ENCODE measurements around the gene COMP.
"Not testable (repeated sequence)": the region's sequence is repeated elsewhere in the genome, so short reads cannot be mapped to it uniquely, and the experiment has no call there.

Gene COMP

DNA sequence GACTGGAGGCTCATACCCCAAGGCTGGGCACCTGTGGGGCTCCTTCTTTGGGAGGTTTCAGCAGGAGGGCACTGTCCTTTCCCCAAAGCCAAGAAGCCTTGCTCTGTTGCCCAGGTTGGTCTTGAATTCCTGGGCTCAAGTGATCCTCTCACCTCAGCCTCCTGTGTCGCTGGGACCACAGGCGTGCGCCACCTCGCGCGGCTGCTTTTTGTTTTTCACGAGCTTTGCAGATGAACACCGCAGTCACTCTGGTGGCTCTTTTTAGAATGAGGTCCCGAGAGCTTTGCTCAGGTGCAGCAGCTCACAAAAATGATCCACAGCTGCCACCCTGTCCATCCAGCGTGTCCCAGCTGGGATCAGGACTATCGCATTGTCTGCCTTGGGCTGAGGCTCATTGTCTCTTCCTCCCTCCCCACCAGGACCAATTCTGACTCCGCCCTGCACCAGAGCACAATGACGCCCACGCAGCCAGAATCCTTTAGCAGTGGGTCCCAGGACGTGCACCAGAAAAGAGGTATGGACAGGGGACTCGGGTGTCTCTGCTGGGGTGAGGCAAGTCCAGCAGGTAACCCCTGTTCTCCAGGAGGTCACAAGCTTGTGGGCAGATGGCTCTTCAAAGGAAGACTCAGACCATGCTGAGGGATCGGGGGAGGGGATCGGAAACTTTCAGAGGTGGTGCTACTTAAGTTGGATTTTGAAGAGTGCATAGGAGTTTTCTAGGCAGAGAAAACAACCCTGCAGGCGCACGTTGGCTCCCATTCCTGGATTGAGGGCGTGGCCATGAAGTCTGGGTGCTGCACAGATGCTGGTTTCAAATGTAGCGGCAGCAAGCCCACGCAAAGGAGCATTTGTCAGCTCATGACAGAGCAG, 41.5 kb downstream of the COMP start:
- DNase-seq (ENCODE audit: low read depth in 1 of 2, low spot score in 1 of 2): no peak

DNA sequence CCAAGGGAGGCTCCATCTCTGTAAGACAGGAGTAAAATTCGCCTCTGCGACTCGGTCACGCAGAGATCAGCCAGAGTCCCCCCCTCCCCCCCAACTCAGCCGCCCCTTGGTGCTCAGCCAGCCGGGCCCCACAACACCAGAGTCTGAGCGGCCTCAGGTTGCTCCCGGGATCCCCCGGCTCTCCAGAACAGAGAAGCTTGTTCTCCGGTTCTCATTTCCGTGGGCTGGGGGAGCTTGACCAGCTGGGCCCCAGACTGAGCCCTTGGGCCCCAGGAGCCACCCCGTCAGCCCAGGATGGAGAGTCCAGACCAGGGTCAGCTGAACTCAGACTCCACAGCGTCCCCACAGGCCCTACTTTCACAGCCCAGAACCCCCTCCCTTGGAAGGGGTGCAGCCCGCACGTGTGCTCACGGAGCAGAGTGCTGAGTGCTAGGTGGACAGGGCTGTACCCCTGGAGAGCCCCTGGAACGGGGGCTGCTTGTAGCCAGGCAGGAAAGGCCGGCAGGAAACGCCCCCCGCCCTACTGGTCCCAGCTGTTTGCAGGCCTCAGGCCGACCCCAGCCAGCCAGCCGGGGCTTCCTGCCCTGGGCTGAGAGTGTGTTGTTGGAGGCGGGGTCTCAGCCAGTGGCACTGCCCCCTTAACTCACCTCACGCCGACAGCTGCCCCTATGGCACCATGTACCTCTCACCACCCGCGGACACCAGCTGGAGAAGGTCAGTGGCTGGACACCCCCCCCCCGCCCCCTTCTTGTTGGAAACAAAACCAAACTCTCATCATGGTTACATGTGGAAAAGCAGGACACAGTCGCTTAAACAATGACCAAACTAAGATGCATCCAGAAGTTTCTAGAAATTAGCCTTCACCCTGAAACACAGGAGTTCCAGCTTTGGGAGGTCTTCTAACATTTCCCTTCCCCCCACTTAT, 44.4 kb downstream of the COMP start:
- DNase-seq (ENCODE audit: low read depth in 1 of 2, low spot score in 1 of 2): no peak

DNA sequence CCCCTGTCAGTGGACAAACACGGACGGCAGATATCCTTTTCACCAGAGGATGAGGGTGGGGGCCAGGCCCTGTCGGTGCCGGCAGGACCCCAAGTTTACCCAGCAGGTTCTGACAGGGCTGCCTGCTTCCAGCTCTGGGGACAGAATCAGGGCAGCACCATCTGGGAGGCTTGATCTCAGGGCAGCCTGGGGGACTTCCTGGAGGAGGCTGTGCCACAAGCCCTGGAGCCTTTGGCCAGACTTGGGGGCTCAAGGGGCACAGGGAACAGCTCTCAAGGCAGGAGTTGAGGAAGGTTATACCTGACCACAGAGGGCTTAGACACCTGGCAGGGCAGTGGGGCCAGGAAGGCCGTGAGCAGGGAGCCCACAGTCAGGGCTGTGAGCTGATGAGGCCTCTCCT, 45.2 kb downstream of the COMP start:
- no peak for DNase-seq (ENCODE audit: low read depth in 1 of 2, low spot score in 1 of 2)

DNA sequence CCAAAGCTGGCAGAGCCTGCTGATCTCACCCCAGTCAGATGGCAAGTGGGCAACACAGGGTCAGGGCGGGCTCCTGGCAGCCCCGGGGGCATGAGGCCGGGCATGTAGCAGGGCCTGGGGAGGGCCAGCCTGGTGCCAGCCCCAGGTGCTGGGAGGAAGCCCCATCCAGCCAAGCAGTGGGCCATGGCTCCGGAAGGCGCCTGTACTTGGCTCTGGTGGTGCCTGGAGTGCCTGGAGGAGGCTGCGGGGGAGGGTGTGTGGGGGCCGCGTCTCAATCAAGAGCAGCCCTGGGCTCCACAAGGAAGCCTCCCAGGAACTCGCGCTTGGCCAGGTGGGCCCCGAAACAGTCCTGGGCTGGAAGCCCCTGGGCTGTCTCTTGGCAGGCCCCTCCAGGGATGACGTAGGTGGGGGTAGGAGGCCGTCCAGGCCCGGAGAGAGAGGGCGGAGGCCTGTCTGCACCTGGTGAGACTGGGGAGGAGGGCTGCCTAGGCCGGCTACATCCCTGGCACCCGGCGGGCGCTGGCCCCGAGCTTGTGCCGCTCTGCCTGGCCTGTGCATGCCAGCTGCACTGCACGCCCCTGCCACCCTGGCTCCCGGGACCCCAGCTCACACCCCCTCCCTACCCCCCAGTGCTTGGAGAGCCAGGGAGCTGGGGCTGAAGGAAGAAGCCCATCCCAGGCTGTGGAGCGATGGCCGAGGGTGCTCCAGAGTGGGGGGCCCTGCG, 45.9 kb downstream of the COMP start:
- DNase-seq (ENCODE audit: low read depth in 1 of 2, low spot score in 1 of 2): no peak

DNA sequence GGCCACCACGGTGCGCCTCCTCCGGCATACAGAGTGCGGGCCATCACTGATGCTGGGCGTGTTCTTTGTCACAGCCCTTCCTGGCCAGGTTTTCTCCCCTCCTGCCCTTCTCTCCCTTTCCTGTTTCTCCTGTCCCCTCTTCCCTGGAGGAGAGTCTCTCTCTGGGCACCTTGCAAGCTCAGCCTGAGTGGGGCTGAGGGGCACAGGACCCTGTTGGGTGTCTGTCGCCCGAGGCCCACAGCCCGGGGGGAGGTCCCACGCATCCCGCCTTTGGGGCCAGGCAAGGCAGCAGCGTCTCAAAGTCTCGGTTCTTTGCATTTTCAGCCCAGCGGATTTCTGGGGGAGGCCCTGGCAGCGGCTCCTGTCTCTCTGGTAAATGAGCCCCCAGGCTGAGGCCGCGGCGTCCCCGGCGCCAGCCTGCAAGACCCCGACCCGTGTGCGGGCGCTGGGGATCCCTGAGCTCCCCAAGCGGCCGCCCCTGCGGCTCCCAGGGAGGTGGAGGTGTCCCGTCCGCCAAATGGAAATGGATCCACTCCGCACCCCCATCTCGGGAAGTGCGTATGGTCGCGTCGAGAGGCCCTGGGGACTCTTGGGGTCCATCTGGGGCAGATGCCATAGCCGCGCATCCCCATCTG, 47.2 kb downstream of the COMP start:
- no peak for DNase-seq (ENCODE audit: low read depth in 1 of 2, low spot score in 1 of 2)

DNA sequence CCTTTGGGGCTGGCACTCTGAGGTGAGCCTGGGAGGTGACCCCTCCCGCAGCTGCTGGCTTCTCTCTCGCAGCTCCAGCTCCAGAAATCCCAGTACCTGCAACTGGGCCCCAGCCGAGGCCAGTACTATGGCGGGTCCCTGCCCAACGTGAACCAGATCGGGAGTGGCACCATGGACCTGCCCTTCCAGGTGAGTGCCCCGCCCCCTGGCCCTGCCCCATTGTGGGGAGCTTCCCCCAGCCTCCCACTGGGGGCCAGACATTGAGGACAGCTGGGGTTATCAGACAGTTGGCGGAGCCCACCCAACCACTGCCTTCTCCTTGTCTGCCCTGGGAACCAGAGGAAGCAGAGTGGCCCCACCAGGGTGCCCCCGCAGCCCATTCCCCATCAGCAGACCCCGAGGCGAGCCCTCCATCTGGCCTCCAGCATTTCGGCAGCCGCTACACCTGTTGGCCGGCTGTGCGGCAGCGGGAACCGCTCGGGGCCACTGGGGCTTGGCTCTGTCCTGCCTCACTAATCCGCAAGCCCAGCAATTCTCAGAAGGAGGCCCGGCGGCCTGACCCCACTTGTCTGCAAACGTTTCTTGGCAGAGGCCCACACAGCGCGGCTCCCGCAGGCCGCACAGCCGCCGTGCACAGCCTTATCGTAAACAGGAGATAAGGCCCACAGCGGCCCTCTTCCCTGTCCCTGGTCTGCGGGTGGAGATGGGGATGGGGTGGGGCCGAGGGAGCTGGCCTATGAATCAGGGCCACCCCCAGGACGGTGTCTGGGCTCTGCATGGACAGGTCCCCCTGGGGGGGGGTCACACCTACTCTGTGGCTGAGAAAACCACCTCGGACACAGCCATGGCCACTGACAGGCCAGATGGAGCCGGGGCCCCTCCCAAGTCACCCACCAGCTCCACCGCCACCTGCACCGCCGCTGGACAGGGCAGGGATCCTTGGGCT, 48.0 kb downstream of the COMP start:
- no peak for DNase-seq (ENCODE audit: low read depth in 1 of 2, low spot score in 1 of 2)

DNA sequence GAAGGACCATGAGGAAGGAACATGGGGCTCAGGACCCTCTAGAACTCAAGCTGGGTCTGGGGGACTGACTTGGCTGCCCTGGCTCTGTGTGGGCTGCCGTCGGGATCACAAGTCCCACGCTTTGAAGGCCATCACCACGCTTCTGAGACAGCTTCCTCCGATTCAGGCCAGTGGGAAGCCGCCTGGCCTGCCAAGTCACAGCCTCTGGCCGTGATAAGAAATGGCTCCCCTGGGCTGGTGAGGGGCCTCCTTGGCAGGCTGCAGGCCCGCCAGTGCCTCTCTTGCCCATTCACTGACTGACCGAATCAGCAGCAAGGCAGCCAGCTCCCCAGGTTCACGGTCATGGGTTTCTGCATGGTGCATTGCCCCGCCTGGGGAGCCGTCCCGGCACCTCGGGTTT, 48.8 kb downstream of the COMP start:
- DNase-seq (ENCODE audit: low read depth in 1 of 2, low spot score in 1 of 2): no peak

DNA sequence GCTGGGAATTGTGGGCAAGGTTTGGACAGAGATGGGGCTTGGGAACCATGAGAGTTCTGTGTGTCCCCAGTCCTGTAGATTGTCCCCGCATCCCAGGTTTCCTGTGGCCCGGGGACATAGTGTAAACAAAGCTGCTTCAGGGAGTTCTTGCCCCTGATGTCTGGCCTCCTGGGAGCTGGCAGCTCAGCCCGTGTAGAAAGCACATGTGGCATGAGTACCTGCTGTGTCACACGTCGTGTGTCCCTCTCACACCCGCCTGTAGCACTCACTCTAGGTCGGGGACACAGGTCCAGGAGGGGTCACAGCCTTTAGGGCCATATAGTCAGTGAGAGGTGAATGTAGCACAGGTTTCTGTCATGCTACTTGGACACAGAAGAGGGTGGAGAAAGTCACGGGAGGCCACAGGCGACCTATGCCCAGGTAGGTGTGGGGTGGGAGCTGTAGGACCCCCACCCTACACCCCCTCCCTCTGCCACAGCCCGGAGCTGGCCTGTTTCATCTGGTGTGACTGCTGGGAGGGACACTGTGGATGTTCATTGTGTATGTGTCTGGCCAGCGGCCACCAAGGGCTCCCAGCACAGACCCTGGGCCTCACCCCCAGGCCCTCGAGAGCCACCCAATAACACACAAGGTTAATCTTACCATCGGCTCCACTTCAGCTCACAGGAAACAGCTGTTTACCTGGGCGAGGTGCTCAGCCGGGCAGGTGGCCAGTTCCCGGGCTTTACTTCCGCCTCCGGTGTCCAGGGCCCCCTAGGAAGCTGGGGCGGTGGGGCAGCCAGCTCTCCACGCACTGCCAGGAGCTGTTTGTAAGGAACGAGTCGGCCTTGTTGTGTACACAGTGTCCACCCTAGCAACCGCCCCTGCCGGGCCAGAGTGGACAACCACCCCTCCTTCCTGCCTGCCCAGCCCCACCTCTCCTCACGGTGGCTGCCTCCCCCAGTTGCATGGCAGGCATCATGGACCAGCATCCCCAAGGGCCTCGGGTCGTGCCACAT, 49.7 kb downstream of the COMP start:
- DNase-seq (ENCODE audit: low read depth in 1 of 2, low spot score in 1 of 2): no peak

DNA sequence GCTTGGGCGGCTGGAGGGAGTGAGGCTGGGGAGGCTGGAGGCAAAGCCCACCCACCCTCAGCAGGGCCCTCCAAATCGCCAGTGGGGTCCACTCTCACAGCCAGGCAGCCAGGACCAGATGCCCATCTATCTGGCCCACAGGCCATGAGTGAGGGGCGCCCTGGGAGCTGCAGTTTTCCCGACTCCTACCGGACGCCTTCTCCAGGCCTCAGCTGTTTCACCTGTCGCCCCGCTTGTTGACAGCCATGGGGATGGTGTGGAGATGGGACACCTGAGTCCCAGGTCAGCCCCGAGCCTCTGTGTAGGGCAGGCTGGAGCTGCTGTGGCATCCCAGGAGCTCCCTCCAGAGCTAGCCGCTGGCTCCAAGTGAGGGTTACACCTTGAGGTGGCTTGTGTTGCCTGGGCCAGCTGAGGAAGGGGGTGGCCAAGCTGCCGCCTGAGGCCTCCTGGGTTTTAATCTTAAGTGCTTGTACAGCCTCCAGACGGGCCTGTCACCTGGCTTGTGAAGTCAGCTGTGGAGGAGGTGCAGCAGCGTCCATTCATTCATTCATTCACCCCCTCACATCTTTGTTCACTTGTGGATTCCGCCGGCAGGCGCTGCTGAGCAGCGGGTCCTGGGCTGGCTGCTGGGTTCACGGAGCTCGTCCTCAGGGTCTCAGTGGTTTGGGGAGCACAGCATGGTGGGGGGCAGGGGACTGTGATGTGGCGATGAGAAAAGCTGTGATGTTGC, 52.0 kb downstream of the COMP start:
- no peak for DNase-seq (ENCODE audit: low read depth in 1 of 2, low spot score in 1 of 2)

DNA sequence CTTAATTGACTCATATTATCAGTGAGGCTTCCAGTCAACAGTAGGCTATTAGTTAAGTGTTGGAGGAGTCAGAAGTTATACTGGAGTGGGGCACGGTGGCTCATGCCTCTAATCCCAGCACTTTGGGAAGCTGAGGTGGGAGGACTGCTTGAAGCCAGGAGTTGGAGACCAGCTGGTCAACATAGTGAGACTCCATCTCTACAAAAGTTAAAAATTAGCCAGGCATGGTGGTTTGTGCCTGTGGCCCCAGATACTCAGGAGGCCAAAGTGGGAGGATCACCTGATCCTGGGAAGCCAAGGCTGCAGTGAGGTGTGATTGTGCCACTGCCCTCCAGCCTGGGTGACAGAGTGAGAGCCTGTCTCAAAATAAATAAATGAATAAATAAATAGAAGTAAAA, 53.2 kb downstream of the COMP start:
- no peak for DNase-seq (ENCODE audit: low read depth in 1 of 2, low spot score in 1 of 2)

DNA sequence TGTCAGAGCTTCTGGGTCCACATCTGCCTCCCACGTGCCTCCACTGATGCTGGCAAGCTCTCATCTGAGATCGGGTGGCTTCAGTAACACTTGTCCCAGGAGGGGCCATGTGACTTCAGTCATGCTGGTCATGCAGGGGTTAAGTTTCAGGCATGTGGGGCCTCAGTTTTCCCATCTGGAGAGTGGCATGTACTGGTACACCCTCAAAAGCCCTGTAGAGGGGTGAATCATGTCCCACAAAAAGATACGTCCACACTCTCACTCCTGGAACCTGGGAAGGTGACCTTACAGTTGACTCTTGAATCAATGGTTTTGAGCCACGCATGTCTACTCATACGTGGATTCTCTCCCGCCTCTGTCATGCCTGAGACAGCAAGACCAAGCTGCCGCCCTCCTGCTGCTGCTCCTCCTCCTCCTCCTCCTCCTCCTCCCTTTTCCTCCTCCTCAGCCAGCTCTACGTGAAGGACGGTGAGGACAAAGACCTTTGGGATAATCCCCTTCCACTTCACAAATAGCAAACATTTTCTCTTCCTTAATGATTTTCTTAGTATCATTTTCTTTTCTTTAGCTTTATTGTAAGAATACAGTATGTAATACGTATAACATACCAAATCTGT, 53.7 kb downstream of the COMP start:
- no peak for DNase-seq (ENCODE audit: low read depth in 1 of 2, low spot score in 1 of 2)

DNA sequence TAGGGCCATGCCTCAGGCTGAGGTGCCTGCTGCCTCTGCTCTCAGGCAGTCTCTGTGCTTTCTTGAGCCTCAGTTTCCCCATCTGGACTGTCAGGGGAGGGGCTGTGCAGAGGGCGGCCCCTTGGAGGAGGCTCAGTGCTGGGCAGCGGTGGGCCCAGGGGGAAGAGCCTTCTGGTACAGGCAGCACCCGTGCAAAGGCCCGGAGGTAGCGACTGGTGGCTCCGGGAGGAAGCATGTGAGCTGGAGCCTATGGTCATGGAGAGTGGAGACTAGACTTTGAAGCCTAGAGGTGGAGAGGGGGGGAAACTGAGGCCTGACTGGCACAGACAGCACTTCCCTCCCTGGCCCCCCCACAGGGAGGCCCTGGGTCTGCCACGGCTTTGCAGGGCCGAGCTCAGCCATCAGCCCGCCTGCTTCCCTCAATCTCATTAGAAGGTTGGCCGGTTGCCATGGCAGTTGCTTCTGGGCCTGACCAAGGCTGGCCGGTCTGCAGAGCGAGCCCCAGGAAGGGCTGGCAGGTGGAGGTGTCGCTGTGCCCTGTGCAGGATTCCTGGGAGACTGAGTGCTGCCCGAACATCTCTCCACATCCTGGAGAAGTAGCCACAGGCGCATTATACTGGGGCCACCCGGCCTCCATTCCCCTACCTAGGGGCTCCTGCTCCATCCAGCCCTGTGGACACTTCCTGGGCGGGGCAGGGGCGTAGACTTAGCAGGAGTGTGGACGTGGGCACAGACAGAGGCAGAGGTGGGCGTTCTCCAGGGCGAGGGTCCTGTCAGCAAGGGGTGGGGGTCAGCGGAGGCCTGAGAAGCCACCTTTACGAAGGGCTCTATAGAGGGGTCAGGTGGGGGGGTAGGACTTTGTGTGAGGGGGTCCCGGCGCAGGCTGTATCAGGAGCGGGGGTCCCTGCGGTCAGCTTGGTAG, 54.4 kb downstream of the COMP start:
- no peak for DNase-seq (ENCODE audit: low read depth in 1 of 2, low spot score in 1 of 2)

DNA sequence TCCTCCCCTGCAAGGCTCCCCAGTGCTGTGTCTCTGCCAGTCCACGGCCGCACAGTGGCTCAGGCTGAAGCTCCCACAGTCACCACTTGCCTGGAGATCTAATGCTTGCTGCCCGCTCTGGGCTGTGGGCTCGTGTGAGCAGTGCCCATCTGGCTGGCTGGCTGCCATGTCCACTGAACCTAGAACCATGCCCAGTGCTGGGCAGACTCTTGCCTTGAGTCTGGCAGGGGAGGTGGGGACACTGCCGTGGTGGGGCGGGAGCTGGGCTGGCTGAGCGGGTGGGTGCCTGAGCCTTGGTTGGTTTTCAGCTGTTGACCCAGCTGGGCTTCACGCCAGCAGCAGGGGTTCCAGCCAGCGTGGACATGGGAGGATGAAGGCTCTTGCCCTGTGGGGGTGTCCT, 55.4 kb downstream of the COMP start:
- DNase-seq (ENCODE audit: low read depth in 1 of 2, low spot score in 1 of 2): no peak

DNA sequence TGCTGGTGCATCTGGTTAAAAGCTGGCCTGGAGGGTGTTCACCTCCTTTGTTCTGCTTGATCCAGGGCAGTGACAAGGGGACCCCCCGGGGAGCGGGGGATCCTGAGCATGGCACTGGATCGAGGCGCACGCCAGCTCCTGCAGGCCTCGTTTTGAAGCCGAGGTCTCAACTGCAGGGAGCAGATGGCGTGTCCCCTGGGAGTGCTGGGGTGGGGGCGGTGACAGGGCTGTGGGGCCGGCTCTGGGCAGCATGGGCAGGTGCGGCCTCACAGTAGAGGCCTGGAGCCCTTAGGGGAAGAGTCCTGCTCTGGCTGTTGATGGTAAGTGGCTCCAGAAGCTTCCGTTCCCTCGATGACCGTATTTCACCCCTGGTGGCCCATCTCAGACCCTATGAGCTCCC, 55.8 kb downstream of the COMP start:
- no peak for DNase-seq (ENCODE audit: low read depth in 1 of 2, low spot score in 1 of 2)

DNA sequence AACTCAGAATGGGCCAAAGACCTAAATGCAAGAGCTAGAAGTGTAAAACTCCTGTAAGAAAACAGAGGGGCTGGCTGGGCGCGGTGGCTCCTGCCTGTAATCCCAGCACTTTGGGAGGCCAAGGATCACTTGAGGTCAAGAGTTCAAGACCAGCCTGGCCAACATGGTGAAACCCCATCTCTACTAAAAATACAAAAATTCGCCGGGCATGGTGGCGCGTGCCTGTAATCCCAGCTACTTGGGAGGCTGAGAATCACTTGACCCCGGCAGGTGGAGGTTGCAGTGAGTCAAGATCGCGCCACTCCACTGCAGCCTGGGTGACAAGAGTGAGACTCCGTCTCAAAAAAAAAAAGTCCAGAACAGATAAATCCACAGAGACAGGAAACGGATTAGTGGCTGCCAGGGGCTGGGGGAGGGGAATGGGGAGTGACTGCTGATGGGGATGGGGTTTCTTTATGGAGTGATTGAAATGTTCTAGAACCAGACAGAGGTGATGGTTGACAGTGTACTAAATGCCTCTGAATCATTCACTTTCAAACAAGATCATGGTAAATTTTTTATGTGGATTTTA, 57.3 kb downstream of the COMP start:
- DNase-seq (ENCODE audit: low read depth in 1 of 2, low spot score in 1 of 2): not testable (repeated sequence)

DNA sequence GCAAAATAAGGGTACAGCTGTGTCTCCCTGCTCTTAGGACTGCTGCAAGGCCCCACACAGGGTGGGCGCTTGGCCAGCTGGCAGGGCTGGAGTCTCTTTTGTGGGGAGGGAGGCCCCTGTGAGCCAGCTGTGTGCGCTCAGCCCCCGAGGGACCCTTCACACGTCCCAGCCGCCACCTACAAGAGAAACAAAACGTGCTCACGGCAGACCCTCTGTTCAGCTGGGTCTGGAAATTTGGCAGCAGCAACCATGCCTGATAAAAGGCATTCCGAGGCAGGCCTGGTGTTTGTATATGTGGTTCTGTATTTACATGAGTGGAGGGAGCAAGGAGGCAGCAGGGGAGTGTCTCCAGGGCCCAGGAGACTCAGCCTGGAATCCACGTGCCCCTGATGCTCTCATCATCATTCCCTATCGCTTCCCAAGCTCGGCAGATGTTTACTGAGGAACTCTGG, 57.9 kb downstream of the COMP start:
- no peak for DNase-seq (ENCODE audit: low read depth in 1 of 2, low spot score in 1 of 2)
